Lower lobe of right lung (tissue), 2 donors: ENCODE data around the gene SULF2. TPM values are rescaled to one million over a fixed set of nuclear protein-coding genes. Genes with fewer than 3 reads are reported as not detected.
A peak's percentile ranks its signal among the peaks of the same experiment; 100 is the strongest.

Experiments
- ATAC-seq, 2 donors: fragments of 200-7000 bp; cut with Tn5 transposase; one replicate each; pipeline ENCODE4 v1.9.1; 2020 to 2022; ENCODE audit warnings: mild to moderate bottlenecking in 2 of 2, moderate library complexity in 2 of 2
- DNase-seq: peaks from one replicate; pipeline ENCODE4 v3.0.0-alpha.2; 2020
- H3K27ac ChIP-seq: fragments of 200-600 bp; one replicate; pipeline ENCODE4 v1.8.0; 2022
- H3K27me3 ChIP-seq: fragments of 200-600 bp; one replicate; pipeline ENCODE4 v1.8.0; 2022; ENCODE audit warnings: low read depth
- H3K36me3 ChIP-seq: fragments of 200-600 bp; one replicate; pipeline ENCODE4 v1.8.0; 2022; ENCODE audit warnings: mild to moderate bottlenecking
- H3K4me1 ChIP-seq: fragments of 200-600 bp; one replicate; pipeline ENCODE4 v1.8.0; 2022
- H3K4me3 ChIP-seq: fragments of 200-600 bp; one replicate; pipeline ENCODE4 v1.8.0; 2022; ENCODE audit warnings: mild to moderate bottlenecking
- H3K9me3 ChIP-seq: fragments of 200-600 bp; one replicate; pipeline ENCODE4 v1.8.0; 2022
- CTCF ChIP-seq: fragments of 200-600 bp; IDR thresholded peaks from one replicate; pipeline ENCODE4 v1.8.0; 2022; ENCODE audit warnings: antibody characterized with exemption, mild to moderate bottlenecking
- intact Hi-C: fragments of 100-400 bp; cut with DNase I; formaldehyde crosslinking; loops from one replicate; pipeline ENCODE4 v1.11.0; 2022
- total RNA-seq: library from RNA; stranded (reverse); fragmentation: NEBNext Ultra II Directional; extraction: Animal tissue kit (Norgen Biotek cat#: 25700); gene quantifications from one replicate; pipeline ENCODE4 v1.2.1, GENCODE V29; 2021
- donor health status: DM: no; HTN: yes; CAD: no; lungs with severe emphysema.

SULF2 gene
- total RNA-seq, 1 donor from 2014 or later, result 34.6 TPM

- intact Hi-C loops, result no loop called here
- Histone ChIP-seq H3K27me3 (no peaks in the 10 kb centered on the region), H3K9me3 (no peaks in the 10 kb centered on the region), H3K27ac (no peak overlapping the region), H3K4me1 (peaks cover 17% of the 10 kb centered on the region), H3K36me3 (peaks cover 9% of the 10 kb centered on the region), H3K4me3 (no peak overlapping the region)
- no peak for TF ChIP-seq CTCF
- DNase-seq (no peak), ATAC-seq (no peak)
These were observed 105.8 kb downstream of the SULF2 start for GRCh38 chr20:47679462-47679861.

DNA sequence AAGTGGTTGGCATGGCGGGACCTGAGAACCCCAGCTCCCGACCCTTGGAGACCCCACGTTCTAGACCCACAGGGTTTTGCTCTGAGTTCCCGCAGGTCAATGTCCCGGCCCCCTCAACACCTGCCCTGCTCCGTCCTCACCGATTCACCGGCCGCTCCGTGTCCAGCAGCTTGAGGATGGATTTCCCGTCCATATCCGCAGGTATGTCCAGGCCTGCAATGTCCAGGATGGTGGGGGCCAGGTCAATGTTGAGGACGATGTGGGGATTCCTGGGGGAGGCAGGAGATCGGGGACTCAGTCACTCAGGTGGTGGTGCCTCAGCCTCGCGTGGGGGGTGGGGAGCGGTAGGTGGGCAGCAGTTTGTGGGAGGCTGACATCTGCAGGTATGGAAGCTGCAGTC, 106.7 kb downstream of the SULF2 start:
- Histone ChIP-seq H3K4me3 (no peak overlapping the region), H3K27ac (no peak overlapping the region), H3K9me3 (no peaks in the 10 kb centered on the region), H3K27me3 (no peaks in the 10 kb centered on the region), H3K36me3 (peaks cover 9% of the 10 kb centered on the region), H3K4me1 (peaks cover 17% of the 10 kb centered on the region)
- intact Hi-C loops, result no loop called here
- no peak for ATAC-seq
- DNase-seq, result no peak
- no peak for TF ChIP-seq CTCF

- Histone ChIP-seq H3K9me3 (no peaks in the 10 kb centered on the region), H3K27me3 (no peaks in the 10 kb centered on the region), H3K4me3 (no peak overlapping the region), H3K27ac (no peak overlapping the region), H3K4me1 (peaks cover 14% of the 10 kb centered on the region), H3K36me3 (peaks cover 9% of the 10 kb centered on the region)
- intact Hi-C loops, result no loop called here
- DNase-seq (no peak), ATAC-seq (peak; percentile 57 to 73)
- TF ChIP-seq CTCF, result peak; percentile 76
These were observed 107.4 kb downstream of the SULF2 start for GRCh38 chr20:47677635-47678453.

DNA sequence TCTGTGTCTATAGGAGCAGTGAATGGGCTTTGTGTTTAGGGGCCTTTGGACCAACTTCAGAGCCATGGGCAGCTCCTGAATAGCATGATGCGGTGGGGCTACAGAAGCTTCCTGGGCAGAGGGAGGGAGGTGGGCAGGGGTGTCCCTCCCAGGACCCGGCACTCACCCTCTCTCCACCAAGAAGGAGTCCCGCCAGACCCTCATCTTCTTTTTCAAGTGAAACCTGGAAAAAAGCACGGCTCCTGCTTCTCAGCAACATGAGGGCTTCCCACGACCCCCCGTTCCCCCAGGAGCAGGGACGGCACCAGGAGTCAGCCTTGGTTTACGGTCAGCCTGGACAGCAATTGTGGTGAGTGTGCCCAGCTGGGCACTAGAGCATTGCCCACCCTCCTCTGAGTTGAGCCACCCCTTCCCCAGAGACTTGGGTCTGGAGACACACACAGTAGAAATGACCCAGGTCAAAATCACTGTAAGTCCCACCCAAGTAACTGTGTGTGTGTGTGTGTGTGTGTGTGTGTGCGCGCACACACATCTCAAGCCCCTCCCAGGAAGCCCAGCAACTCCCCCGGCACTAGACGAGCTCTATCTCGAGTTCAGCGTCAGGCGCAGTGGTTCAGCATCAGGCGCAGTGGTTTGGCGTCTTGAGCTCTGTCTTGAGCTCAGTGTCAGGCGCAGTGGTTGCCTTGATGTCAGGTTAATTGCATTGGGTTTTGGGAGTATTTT, 108.2 kb downstream of the SULF2 start:
- peaks cover 6% of the 10 kb centered on the region for H3K4me1 ChIP-seq
- no peak for ATAC-seq
- DNase-seq, result no peak

DNA sequence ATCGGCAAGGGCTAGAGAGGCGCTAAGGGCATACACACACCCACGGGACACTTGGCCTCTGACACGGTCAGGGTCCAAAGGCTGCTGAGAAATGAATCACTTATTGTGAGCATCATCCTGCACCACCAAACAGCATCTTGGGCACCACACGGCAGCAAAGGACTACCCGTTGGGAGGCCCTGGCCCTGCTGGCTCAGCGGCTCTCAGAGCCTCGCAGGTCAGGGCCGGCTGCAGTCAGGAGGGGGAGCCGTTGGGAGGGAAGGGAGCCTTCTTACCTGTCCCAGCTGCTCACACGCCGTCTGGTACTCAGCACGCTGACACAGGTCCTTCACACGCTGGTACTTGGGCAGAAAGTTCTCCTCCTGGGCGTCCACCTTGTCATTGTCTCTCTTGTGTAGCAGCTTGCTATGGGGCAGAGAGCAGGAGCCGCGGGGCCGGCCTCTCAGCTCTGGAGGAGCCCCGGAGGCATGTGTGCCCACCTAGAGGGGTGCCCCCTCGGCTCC, 109.0 kb downstream of the SULF2 start:
- TF ChIP-seq CTCF, result no peak
- Histone ChIP-seq H3K27me3 (no peaks in the 10 kb centered on the region), H3K27ac (no peak overlapping the region), H3K36me3 (peaks cover 9% of the 10 kb centered on the region), H3K4me3 (no peak overlapping the region), H3K4me1 (no peaks in the 10 kb centered on the region), H3K9me3 (no peaks in the 10 kb centered on the region)
- intact Hi-C loops, result no loop called here
- DNase-seq (no peak), ATAC-seq (no peak)

More for the DNA sequence above, 108.2 kb downstream of the SULF2 start:
- H3K27ac ChIP-seq, result no peak overlapping the region
- TF ChIP-seq CTCF, result no peak
- intact Hi-C loops, result no loop called here
- H3K4me3 ChIP-seq, result no peak overlapping the region
- no peaks in the 10 kb centered on the region for H3K27me3 ChIP-seq
- peaks cover 9% of the 10 kb centered on the region for H3K36me3 ChIP-seq
- H3K9me3 ChIP-seq, result no peaks in the 10 kb centered on the region
